Thyroid gland (tissue), 4 donors: Measurements from ENCODE around the gene CHCHD6. TPM values are rescaled to one million over a fixed set of nuclear protein-coding genes. Genes with fewer than 3 reads are reported as not detected.
A peak's percentile ranks its signal among the peaks of the same experiment; 100 is the strongest.

Experiments
- DNase-seq, 2 donors: peaks; one replicate each; pipeline ENCODE4 v3.0.0-alpha.2; 2019
- H3K27ac ChIP-seq, 3 donors: fragments of 200-600 bp; sonication (generic); 1 replicate in 2 of 3; 2 replicates in 1 of 3; pipeline ENCODE4 v1.5.1; 2016 to 2019; ENCODE audit warnings: mild to moderate bottlenecking in 1 of 3, moderate library complexity in 1 of 3
- H3K27me3 ChIP-seq: fragments of 200-600 bp; sonication (generic); one replicate; pipeline ENCODE4 v1.5.1; 2019
- H3K36me3 ChIP-seq, 2 donors: fragments of 200-600 bp; sonication (generic); one replicate each; pipeline ENCODE4 v1.5.1; 2016 to 2019
- H3K4me1 ChIP-seq, 2 donors: fragments of 200-600 bp; sonication (generic); one replicate each; pipeline ENCODE4 v1.5.1; 2017 to 2019
- H3K4me3 ChIP-seq, 3 donors: fragments of 200-600 bp; sonication (generic); replicated peaks in 1 of 3; 1 replicate in 2 of 3; 2 replicates in 1 of 3; pipeline ENCODE4 v1.5.1; 2016; ENCODE audit warnings: mild to moderate bottlenecking in 1 of 3
- H3K9me3 ChIP-seq: fragments of 200-600 bp; sonication (generic); one replicate; pipeline ENCODE4 v1.5.1; 2017
- POLR2A ChIP-seq, 2 donors: fragments of 450-650 bp; IDR thresholded peaks; one replicate each; pipeline ENCODE4 v1.6.1; 2017; ENCODE audit warnings: antibody characterized with exemption in 2 of 2, mild to moderate bottlenecking in 2 of 2, moderate library complexity in 1 of 2
- WGBS, 2 donors: methylation state at CpG; one replicate each; pipeline ENCODE4 v1.1.5; 2017; 5-methylcytosine and 5-hydroxymethylcytosine counted together
- intact Hi-C: fragments of 100-400 bp; cut with DNase I; formaldehyde crosslinking; loops from one replicate; pipeline ENCODE4 v1.15.1; 2023
- total RNA-seq, 4 donors: library from RNA; depleted of rRNA; stranded (reverse); fragments of >200 nt; gene quantifications; one replicate each; pipeline ENCODE4 v1.2.3, GENCODE V29; 2016
- TF ChIP-seq, protein P1 (sequence below), 6 experiments: fragments of 200-600 bp in 3 of 6; fragments of 450-650 bp in 3 of 6; sonication (generic) in 3 of 6; IDR thresholded peaks; one replicate each; pipeline ENCODE4 v1.5.1; 2016 to 2019; ENCODE audit warnings: antibody characterized with exemption in 6 of 6, mild to moderate bottlenecking in 2 of 6, inconsistent platforms in 1 of 6, moderate library complexity in 1 of 6

Gene CHCHD6
- total RNA-seq, 4 donors from 2014 or later = 22.9 to 27.8 (median 24.4) TPM

DNA sequence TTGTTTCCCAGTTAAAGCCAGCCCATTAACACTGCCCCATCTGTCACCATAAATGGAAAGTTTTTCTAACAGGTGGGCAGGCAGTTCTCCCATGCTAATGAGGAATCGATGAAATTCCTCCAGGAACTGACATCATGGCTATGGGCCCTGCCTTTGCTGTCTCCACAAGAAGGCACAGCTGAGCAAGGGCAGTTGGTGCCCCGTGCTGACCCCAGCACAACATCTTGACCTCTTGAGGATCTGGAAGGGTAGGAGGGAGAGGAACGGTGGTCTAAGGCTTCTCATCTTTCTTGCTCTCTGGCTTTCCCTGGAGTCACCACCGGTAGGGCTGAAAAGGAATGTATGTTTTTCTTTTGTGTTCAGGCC is 46.7 kb downstream of the CHCHD6 start:
- no peak overlapping the region for H3K27ac ChIP-seq
- WGBS, 2 donors = 64 to 77% methylated on average over 4 of the region's 4 CpGs
- no peaks in the 10 kb centered on the region for H3K27me3 ChIP-seq
- H3K4me1 ChIP-seq = peaks cover 12 to 26% of the 10 kb centered on the region in 2 donors
- no peak for DNase-seq
- H3K36me3 ChIP-seq = no peaks in the 10 kb centered on the region
- no peak overlapping the region for H3K4me3 ChIP-seq
- TF ChIP-seq, protein P1, sequence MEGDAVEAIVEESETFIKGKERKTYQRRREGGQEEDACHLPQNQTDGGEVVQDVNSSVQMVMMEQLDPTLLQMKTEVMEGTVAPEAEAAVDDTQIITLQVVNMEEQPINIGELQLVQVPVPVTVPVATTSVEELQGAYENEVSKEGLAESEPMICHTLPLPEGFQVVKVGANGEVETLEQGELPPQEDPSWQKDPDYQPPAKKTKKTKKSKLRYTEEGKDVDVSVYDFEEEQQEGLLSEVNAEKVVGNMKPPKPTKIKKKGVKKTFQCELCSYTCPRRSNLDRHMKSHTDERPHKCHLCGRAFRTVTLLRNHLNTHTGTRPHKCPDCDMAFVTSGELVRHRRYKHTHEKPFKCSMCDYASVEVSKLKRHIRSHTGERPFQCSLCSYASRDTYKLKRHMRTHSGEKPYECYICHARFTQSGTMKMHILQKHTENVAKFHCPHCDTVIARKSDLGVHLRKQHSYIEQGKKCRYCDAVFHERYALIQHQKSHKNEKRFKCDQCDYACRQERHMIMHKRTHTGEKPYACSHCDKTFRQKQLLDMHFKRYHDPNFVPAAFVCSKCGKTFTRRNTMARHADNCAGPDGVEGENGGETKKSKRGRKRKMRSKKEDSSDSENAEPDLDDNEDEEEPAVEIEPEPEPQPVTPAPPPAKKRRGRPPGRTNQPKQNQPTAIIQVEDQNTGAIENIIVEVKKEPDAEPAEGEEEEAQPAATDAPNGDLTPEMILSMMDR (IDR thresholded peaks at IDR 0.05) = no peak
- TF ChIP-seq POLR2A (IDR thresholded peaks at IDR 0.05) = no peak
- intact Hi-C loops = loop anchor here (5.0 to 10.0 kb wide), 4 partner anchors 124 to 704 kb away; partner anchors contain the start of gene PLXNA1
- no peaks in the 10 kb centered on the region for H3K9me3 ChIP-seq

DNA sequence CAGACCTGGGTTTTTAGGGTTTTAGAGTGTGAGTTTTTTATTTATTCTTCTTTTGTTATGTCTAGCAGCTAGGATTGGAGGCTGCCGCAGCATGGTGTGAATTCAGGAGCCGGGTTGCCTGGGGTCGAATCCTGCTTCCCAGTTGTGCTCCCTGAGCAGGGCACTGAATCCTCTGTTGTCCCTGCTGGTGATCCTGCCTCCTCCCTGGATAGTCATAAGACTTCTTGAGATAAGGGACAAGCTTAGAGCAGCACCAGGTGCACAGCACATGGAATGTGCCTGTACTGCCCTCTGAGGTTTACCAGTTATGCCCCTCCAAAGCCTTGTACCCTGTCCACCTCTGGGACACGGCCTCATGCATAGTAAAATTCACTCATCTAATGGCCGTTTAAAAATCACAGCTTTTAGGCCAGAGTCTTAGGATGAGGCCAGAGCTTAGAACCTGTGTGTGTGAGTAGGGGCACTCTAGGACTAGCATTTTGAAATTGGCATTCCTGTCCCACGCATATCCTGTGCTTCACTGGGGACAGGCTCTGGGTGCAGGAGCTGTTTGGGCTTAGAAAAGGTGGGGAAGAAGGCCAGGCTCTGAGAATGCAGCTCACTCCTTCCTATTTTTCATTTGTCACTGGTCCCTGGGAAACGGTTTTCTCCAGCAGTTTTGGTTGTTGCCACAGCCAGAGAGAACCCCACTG is 47.7 kb downstream of the CHCHD6 start:
- WGBS, 2 donors = 69 to 76% methylated on average over 7 of the region's 7 CpGs
- H3K27me3 ChIP-seq = no peaks in the 10 kb centered on the region
- H3K4me3 ChIP-seq = no peak overlapping the region
- H3K36me3 ChIP-seq = no peaks in the 10 kb centered on the region
- H3K9me3 ChIP-seq = no peaks in the 10 kb centered on the region
- no peak overlapping the region for H3K27ac ChIP-seq
- H3K4me1 ChIP-seq = peaks cover 10 to 15% of the 10 kb centered on the region in 2 donors
- intact Hi-C loops = loop anchor here (5.0 to 10.0 kb wide), 4 partner anchors 123 to 703 kb away; partner anchors contain the start of gene PLXNA1
- no peak for DNase-seq
- TF ChIP-seq, protein P1 (IDR thresholded peaks at IDR 0.05) = no peak
- no peak for TF ChIP-seq POLR2A (IDR thresholded peaks at IDR 0.05)

DNA sequence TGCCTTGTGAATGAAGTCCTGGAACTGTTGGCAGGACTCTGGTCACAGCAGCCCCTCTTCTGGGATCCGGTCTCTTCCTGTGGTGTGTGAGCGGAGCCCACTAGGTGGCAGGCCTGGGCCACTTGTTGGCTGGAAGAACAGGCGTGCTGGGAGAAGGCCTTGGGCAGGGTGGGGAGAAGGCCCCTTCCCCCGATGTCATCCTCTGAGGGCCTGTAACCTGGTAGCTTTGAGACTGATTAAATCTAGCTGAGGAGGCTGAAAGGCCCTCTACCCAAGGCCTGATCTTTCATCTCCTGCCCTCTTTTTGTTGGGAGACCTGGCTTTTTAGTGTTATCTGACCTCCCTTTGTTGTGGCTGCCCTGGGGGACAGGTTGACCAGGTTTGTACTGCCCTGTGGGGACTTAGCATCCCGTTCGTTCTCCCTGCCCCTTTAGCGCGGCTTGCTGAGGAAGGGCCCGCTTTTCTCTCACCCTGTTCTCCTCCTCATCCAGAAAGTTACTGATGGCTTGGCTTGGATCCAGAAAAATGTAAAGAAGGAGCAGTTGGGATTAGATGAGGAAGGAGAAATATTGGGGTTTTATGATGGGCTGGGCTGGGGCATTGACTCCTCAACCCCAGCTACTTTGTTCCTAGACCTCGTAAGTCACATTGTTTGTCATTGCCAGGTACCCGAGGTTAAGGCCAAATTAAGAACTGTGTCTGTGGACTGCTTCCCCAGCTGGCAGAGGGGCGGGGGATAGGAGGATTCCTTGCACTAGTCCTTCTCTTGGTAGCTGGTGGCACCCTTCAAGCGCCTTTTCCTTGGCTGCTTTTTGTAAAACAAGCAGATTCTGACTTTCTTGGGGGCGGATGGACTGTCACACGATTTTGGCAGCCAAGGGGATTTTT is 48.5 kb downstream of the CHCHD6 start:
- DNase-seq = peak; percentile 72 to 78
- H3K36me3 ChIP-seq = no peaks in the 10 kb centered on the region
- H3K4me3 ChIP-seq = no peak overlapping the region
- 52 to 53% methylated on average over 15 of the region's 15 CpGs for WGBS, 2 donors
- peaks cover 2 to 8% of the 10 kb centered on the region in 2 donors for H3K4me1 ChIP-seq
- H3K27me3 ChIP-seq = no peaks in the 10 kb centered on the region
- no peak for TF ChIP-seq POLR2A (IDR thresholded peaks at IDR 0.05)
- TF ChIP-seq, protein P1 (IDR thresholded peaks at IDR 0.05) = peak; percentile 51 to 90 (median 83)
- no peaks in the 10 kb centered on the region for H3K9me3 ChIP-seq
- intact Hi-C loops = loop anchor here (5.0 to 10.0 kb wide), 4 partner anchors 122 to 702 kb away; partner anchors contain the start of gene PLXNA1
- no peak overlapping the region for H3K27ac ChIP-seq

DNA sequence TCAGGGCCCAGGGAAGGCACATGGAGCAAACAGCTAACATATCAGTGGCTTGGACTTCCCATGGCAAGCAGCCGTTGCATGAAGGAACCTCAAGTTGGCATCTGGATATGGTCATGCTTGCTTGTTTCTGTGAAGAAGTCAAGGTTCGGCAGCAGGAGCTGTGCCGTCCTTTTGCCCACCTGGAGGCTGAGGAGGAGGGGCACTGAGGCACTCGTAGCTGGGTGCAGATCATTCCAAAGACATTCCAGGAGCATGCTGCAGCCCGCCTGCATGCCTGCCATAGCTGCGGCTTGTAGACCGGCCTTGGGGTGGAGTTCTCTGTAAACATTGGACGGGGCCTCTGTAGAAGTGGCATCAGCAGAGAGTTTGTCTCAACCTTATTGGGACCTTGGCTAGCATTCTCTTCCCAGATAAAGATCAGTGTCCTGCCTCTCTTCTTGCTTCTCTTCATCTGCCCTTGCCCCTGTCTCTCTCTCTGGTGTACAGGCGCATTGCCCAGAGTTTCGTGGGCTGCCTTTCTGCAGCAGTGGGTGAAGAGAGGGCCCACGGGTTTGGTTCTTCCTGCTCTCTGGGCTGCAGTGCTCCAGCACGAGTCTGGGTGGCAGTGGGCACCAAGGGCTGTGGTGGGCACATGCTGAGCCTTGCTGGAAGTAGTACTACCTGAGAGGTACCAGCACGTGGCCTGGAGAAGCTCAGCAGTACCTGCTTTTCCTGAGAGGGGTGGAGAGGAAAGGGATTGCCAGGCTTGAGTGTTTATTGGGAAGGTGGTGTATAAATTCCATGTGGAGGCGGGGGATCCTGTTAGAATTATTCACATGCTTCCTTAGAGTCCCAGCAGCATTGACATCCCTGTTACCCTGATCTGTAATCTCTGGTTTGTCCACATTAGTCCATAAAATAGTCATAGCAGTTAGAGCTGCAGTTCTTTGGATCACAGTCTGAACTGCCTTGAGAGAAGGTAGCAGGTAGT is 49.4 kb downstream of the CHCHD6 start:
- H3K9me3 ChIP-seq = no peaks in the 10 kb centered on the region
- WGBS, 2 donors = 92 to 94% methylated on average over 11 to 14 of the region's 14 CpGs
- TF ChIP-seq POLR2A (IDR thresholded peaks at IDR 0.05) = no peak
- no peak overlapping the region for H3K4me3 ChIP-seq
- no peaks in the 10 kb centered on the region for H3K27me3 ChIP-seq
- intact Hi-C loops = loop anchor here (5.0 to 10.0 kb wide), 4 partner anchors 121 to 701 kb away; partner anchors contain the start of gene PLXNA1
- H3K36me3 ChIP-seq = no peaks in the 10 kb centered on the region
- no peak overlapping the region for H3K27ac ChIP-seq
- no peak for DNase-seq
- H3K4me1 ChIP-seq = no peaks in the 10 kb centered on the region

DNA sequence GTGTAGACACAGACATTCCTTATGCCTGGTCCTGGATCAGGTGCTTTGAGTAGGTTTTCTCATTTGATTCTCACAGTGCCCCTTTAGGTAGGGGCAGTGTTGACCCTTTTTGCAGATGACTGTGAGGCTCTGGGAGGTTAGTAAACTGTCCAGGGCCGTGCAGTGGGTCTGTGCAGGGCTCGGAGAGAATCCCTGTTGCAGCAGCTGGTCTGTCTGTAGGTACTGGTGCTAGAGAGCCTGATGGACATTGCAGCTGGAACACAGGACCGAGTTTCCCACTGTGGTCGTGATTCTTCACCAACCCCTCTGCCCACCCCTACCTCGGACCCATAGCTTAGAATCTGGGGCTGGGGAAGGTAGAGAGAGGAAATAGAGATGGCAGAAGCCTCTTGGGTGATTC is 51.8 kb downstream of the CHCHD6 start:
- 91 to 100% methylated on average over 5 of the region's 5 CpGs for WGBS, 2 donors
- H3K4me3 ChIP-seq = no peak overlapping the region
- TF ChIP-seq, protein P1 (IDR thresholded peaks at IDR 0.05) = no peak
- no peak for TF ChIP-seq POLR2A (IDR thresholded peaks at IDR 0.05)
- H3K9me3 ChIP-seq = no peaks in the 10 kb centered on the region
- intact Hi-C loops = loop anchor here (10.0 kb wide), 2 partner anchors 119 to 699 kb away; no protein-coding TSS in a partner anchor
- no peak overlapping the region for H3K27ac ChIP-seq
- no peaks in the 10 kb centered on the region for H3K4me1 ChIP-seq
- H3K36me3 ChIP-seq = no peaks in the 10 kb centered on the region
- no peaks in the 10 kb centered on the region for H3K27me3 ChIP-seq
- no peak for DNase-seq
